Measurements from ENCODE around the gene COPS4.

DNA sequence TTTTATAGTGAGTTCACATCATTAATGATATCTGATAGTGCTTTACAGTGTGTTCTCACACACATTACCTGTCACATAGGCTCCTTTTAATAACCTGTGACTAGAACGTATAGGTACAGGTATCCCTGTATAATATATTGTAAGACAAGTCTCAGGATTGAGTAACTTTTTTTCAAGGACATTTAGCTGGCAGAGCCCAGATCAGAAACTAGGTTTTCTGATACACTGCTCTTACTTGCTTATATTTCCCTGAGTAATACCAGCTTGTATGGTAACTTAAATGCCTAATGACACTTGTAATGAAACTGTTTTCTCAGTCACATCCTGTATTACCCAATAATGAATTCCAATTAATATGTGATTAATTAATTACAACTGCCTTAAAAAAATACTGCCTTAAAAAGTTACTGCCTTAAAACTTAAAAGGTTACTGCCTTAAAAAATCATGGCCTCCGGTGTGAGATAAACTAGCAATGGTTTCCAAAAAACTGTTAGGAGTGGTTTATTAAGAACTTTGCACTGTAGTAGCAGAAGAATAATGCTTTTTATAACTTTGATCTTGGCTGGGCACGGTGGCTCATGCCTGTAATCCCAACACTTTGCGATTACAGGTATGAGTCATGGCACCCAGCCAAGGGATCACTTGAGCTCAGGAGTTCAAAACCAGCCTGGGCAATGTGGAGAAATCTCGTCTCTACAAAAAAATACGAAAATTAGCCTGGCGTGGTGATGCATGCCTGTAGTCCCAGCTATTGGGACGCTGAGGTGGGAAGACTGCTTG lies 11.9 kb downstream of the COPS4 start:
- TF ChIP-seq, protein P1, sequence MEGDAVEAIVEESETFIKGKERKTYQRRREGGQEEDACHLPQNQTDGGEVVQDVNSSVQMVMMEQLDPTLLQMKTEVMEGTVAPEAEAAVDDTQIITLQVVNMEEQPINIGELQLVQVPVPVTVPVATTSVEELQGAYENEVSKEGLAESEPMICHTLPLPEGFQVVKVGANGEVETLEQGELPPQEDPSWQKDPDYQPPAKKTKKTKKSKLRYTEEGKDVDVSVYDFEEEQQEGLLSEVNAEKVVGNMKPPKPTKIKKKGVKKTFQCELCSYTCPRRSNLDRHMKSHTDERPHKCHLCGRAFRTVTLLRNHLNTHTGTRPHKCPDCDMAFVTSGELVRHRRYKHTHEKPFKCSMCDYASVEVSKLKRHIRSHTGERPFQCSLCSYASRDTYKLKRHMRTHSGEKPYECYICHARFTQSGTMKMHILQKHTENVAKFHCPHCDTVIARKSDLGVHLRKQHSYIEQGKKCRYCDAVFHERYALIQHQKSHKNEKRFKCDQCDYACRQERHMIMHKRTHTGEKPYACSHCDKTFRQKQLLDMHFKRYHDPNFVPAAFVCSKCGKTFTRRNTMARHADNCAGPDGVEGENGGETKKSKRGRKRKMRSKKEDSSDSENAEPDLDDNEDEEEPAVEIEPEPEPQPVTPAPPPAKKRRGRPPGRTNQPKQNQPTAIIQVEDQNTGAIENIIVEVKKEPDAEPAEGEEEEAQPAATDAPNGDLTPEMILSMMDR (conservative IDR thresholded peaks at IDR 0.05), result no peak
- TF ChIP-seq EZH2 (IDR thresholded peaks at IDR 0.05; ENCODE audit: low read depth), result no peak
